HL-60 (cell line): Measurements from ENCODE around the gene ALDH1B1.

Source experiments
- DNase-seq, 2 experiments: peaks; one replicate each; pipeline ENCODE4 v3.0.0-alpha.2; 2010 to 2020; ENCODE audit warnings: low read depth in 1 of 2, low spot score in 1 of 2
- H3K27ac ChIP-seq: fragments of 250-450 bp; sonication (Bioruptor Pico); replicated peaks from 2 replicates; pipeline ENCODE4 v1.5.1; 2020; ENCODE audit warnings: mild to moderate bottlenecking, moderate library complexity
- H3K27me3 ChIP-seq: fragments of 250-450 bp; sonication (Bioruptor Pico); 2 replicates; pipeline ENCODE4 v1.5.1; 2021; ENCODE audit warnings: mild to moderate bottlenecking, moderate library complexity; ENCODE audit not compliant: insufficient read depth, poor library complexity, severe bottlenecking
- H3K4me3 ChIP-seq: replicated peaks from 2 replicates; pipeline ENCODE4 v1.5.1; 2011; ENCODE audit warnings: mild to moderate bottlenecking, control low read depth, low read length; ENCODE audit not compliant: insufficient read depth
- CTCF ChIP-seq: IDR thresholded peaks from one replicate; pipeline ENCODE4 v1.5.1; 2011; ENCODE audit warnings: low read length, control low read depth, inconsistent platforms; ENCODE audit not compliant: insufficient read depth
- GABPA ChIP-seq: IDR thresholded peaks from 2 replicates; pipeline ENCODE4 v1.6.1; 2012; ENCODE audit warnings: low read depth
- POLR2AphosphoS5 ChIP-seq: IDR thresholded peaks from 2 replicates; pipeline ENCODE4 v1.6.1; 2012; ENCODE audit warnings: low read depth
- REST ChIP-seq: IDR thresholded peaks from 2 replicates; pipeline ENCODE4 v1.6.1; 2012; ENCODE audit warnings: low read depth; ENCODE audit not compliant: insufficient replicate concordance
- SPI1 ChIP-seq: IDR thresholded peaks from 2 replicates; pipeline ENCODE4 v1.6.1; 2012; ENCODE audit warnings: low read depth, mild to moderate bottlenecking, borderline replicate concordance

Gene ALDH1B1

GRCh38 chr9:38404314-38404713, 11.8 kb downstream of the ALDH1B1 start:
- TF ChIP-seq REST (no peak), POLR2AphosphoS5 (no peak), CTCF (no peak), SPI1 (no peak), GABPA (no peak)
- no peak overlapping the region for H3K27ac ChIP-seq
- no peak for DNase-seq
- peaks cover 2% of the 10 kb centered on the region for H3K27me3 ChIP-seq
- no peak overlapping the region for H3K4me3 ChIP-seq

- H3K27ac ChIP-seq: no peak overlapping the region
- peaks cover 3% of the 10 kb centered on the region for H3K27me3 ChIP-seq
- H3K4me3 ChIP-seq: no peak overlapping the region
- TF ChIP-seq POLR2AphosphoS5 (no peak), CTCF (no peak), GABPA (no peak), SPI1 (no peak), REST (no peak)
- DNase-seq: no peak
Observed at GRCh38 chr9:38405785-38406184, 13.3 kb downstream of the ALDH1B1 start.

GRCh38 chr9:38406476-38407186, 14.1 kb downstream of the ALDH1B1 start:
- DNase-seq: no peak
- no peak overlapping the region for H3K4me3 ChIP-seq
- TF ChIP-seq CTCF: no peak
- no peak for TF ChIP-seq REST
- TF ChIP-seq POLR2AphosphoS5: no peak
- no peak for TF ChIP-seq SPI1
- no peak for TF ChIP-seq GABPA
- peaks cover 3% of the 10 kb centered on the region for H3K27me3 ChIP-seq
- H3K27ac ChIP-seq: no peak overlapping the region
